ENCODE data around the gene KIAA0232. TPM values are rescaled to one million over a fixed set of nuclear protein-coding genes. Genes with fewer than 3 reads are reported as not detected.

KIAA0232 gene, protein sequence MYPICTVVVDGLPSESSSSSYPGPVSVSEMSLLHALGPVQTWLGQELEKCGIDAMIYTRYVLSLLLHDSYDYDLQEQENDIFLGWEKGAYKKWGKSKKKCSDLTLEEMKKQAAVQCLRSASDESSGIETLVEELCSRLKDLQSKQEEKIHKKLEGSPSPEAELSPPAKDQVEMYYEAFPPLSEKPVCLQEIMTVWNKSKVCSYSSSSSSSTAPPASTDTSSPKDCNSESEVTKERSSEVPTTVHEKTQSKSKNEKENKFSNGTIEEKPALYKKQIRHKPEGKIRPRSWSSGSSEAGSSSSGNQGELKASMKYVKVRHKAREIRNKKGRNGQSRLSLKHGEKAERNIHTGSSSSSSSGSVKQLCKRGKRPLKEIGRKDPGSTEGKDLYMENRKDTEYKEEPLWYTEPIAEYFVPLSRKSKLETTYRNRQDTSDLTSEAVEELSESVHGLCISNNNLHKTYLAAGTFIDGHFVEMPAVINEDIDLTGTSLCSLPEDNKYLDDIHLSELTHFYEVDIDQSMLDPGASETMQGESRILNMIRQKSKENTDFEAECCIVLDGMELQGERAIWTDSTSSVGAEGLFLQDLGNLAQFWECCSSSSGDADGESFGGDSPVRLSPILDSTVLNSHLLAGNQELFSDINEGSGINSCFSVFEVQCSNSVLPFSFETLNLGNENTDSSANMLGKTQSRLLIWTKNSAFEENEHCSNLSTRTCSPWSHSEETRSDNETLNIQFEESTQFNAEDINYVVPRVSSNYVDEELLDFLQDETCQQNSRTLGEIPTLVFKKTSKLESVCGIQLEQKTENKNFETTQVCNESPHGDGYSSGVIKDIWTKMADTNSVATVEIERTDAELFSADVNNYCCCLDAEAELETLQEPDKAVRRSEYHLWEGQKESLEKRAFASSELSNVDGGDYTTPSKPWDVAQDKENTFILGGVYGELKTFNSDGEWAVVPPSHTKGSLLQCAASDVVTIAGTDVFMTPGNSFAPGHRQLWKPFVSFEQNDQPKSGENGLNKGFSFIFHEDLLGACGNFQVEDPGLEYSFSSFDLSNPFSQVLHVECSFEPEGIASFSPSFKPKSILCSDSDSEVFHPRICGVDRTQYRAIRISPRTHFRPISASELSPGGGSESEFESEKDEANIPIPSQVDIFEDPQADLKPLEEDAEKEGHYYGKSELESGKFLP (N-terminal part only)
- 22.0 and 23.3 TPM in 2 replicates for total RNA-seq

GRCh38 chr4:6782147-6782845, at the start of gene KIAA0232:
Gene KIAA0232, plus strand, starts transcription at chr4:6782727. Its CDS starts 41,727 bp downstream, at chr4:6824454.

GRCh38 chr4:6909113-6909969, 126.8 kb downstream of the KIAA0232 start, which contains the start of gene TBC1D14:
Gene TBC1D14, plus strand, starts transcription at chr4:6909826. Its CDS starts 13,564 bp downstream, at chr4:6923390.

Other genes starting within 250 kb of the KIAA0232 start
- 12.9 and 14.9 TPM in 2 replicates for gene MAN2B2, start 207.5 kb upstream of the KIAA0232 start, total RNA-seq
- 181 and 216 TPM in 2 replicates for gene MRFAP1, start 142.0 kb upstream of the KIAA0232 start, total RNA-seq
- gene S100P, start 88.8 kb upstream of the KIAA0232 start, total RNA-seq, result not detected in 2 replicates
- gene MRFAP1L1, start 72.9 kb upstream of the KIAA0232 start, total RNA-seq, result 45.0 and 52.9 TPM in 2 replicates
- gene BLOC1S4, start 66.6 kb upstream of the KIAA0232 start, total RNA-seq, result 7.2 and 7.8 TPM in 2 replicates
- 32.8 and 34.6 TPM in 2 replicates for gene TBC1D14, start 127.1 kb downstream of the KIAA0232 start, total RNA-seq